HEK293 (cell line): ENCODE measurements around the gene PRKCA.

Experiments
- CTCF ChIA-PET: fragments of 350-600 bp; formaldehyde crosslinking; extraction: SDS; loops from one replicate; lab custom pipeline; 2021; ENCODE audit warnings: antibody characterized with exemption; lab: Yijun Ruan, JAX
- POLR2A ChIA-PET: fragments of 300-600 bp; formaldehyde crosslinking; extraction: SDS; loops from one replicate; lab custom pipeline; 2020; ENCODE audit warnings: antibody characterized with exemption, inconsistent platforms; lab: Yijun Ruan, JAX
- H3K27ac ChIP-seq: fragments of 200-500 bp; sonication (Bioruptor generic); 2 replicates; pipeline ENCODE4 v1.5.1; 2014; ENCODE audit warnings: low read depth, low read length, control low read depth, inconsistent platforms; ENCODE audit errors: extremely low read depth
- H3K36me3 ChIP-seq, 2 experiments: fragments of 200-500 bp in 1 of 2; sonication (Bioruptor generic) in 1 of 2; 1 replicate in 1 of 2; 2 replicates in 1 of 2; pipeline ENCODE4 v1.5.1; 2014 to 2017; ENCODE audit warnings: inconsistent platforms in 2 of 2, low read length in 2 of 2; ENCODE audit not compliant: control insufficient read depth in 2 of 2, insufficient read depth in 1 of 2
- H3K4me1 ChIP-seq: fragments of 200-500 bp; sonication (Bioruptor generic); 2 replicates; pipeline ENCODE4 v1.5.1; 2014; ENCODE audit warnings: mild to moderate bottlenecking, low read length, inconsistent platforms; ENCODE audit not compliant: control insufficient read depth, insufficient read depth
- H3K4me3 ChIP-seq: 2 replicates; pipeline ENCODE4 v1.5.1; 2011; ENCODE audit warnings: low read depth, mild to moderate bottlenecking, control low read depth, low read length, moderate library complexity
- H3K9me3 ChIP-seq: fragments of 200-500 bp; sonication (Bioruptor generic); 2 replicates; pipeline ENCODE4 v1.5.1; 2014; ENCODE audit warnings: low read depth, low read length, inconsistent platforms; ENCODE audit not compliant: control insufficient read depth, insufficient read depth
- KLF1 ChIP-seq: fragments of 450-650 bp; formaldehyde crosslinking; IDR thresholded peaks from 2 replicates; pipeline ENCODE4 v1.5.1; 2016; ENCODE audit warnings: missing biosample characterization, missing genetic modification characterization
- MYNN ChIP-seq: fragments of 450-650 bp; formaldehyde crosslinking; IDR thresholded peaks from 2 replicates; pipeline ENCODE4 v1.5.1; 2016; ENCODE audit warnings: missing biosample characterization, missing genetic modification characterization, borderline replicate concordance
- REST ChIP-seq: fragments of 450-650 bp; formaldehyde crosslinking; IDR thresholded peaks from 2 replicates; pipeline ENCODE4 v1.5.1; 2016; ENCODE audit warnings: missing biosample characterization, missing genetic modification characterization
- SP3 ChIP-seq: fragments of 450-650 bp; formaldehyde crosslinking; IDR thresholded peaks from 2 replicates; pipeline ENCODE4 v1.5.1; 2016; ENCODE audit warnings: missing biosample characterization, missing genetic modification characterization
- ZNF10 ChIP-seq: fragments of 450-650 bp; formaldehyde crosslinking; IDR thresholded peaks from 2 replicates; pipeline ENCODE4 v1.5.1; 2017; ENCODE audit warnings: missing biosample characterization, missing genetic modification characterization
- ZNF37A ChIP-seq: fragments of 450-650 bp; IDR thresholded peaks from 2 replicates; pipeline ENCODE4 v1.5.1; 2018; ENCODE audit warnings: missing biosample characterization, missing genetic modification characterization
- ZNF391 ChIP-seq: fragments of 450-650 bp; formaldehyde crosslinking; IDR thresholded peaks from 2 replicates; pipeline ENCODE4 v1.5.1; 2016; ENCODE audit warnings: low read depth, missing biosample characterization, missing genetic modification characterization, borderline replicate concordance
- ZNF394 ChIP-seq: fragments of 450-650 bp; formaldehyde crosslinking; IDR thresholded peaks from 2 replicates; pipeline ENCODE4 v1.5.1; 2016; ENCODE audit warnings: missing biosample characterization, missing genetic modification characterization, mild to moderate bottlenecking, moderate library complexity, borderline replicate concordance
- ZNF561 ChIP-seq: fragments of 450-650 bp; IDR thresholded peaks from 2 replicates; pipeline ENCODE4 v1.5.1; 2018; ENCODE audit warnings: missing biosample characterization, missing genetic modification characterization, borderline replicate concordance
- ZXDB ChIP-seq: fragments of 450-650 bp; formaldehyde crosslinking; IDR thresholded peaks from 2 replicates; pipeline ENCODE4 v1.5.1; 2016; ENCODE audit warnings: missing biosample characterization, missing genetic modification characterization
- TF ChIP-seq, protein P1 (sequence below): fragments of 450-650 bp; formaldehyde crosslinking; IDR thresholded peaks from 2 replicates; pipeline ENCODE4 v1.5.1; 2016; ENCODE audit warnings: missing biosample characterization, missing genetic modification characterization
- TF ChIP-seq, protein P2 (sequence below): fragments of 450-650 bp; formaldehyde crosslinking; IDR thresholded peaks from 2 replicates; pipeline ENCODE4 v1.5.1; 2017; ENCODE audit warnings: missing biosample characterization, missing genetic modification characterization
- TF ChIP-seq, protein P3 (sequence below): fragments of 450-650 bp; formaldehyde crosslinking; IDR thresholded peaks from 2 replicates; pipeline ENCODE4 v1.5.1; 2016; ENCODE audit warnings: missing biosample characterization, missing genetic modification characterization
- TF ChIP-seq, protein P4 (sequence below): fragments of 450-650 bp; formaldehyde crosslinking; IDR thresholded peaks from 2 replicates; pipeline ENCODE4 v1.5.1; 2017; ENCODE audit warnings: missing biosample characterization, mild to moderate bottlenecking, missing genetic modification characterization, moderate library complexity
- TF ChIP-seq, protein P5 (sequence below): fragments of 450-650 bp; formaldehyde crosslinking; IDR thresholded peaks from 2 replicates; pipeline ENCODE4 v1.5.1; 2016; ENCODE audit warnings: missing biosample characterization, missing genetic modification characterization

Gene PRKCA

GRCh38 chr17:66441101-66441661 is 138.8 kb downstream of the PRKCA start:
- 0 out of 2 replicates have a peak, but pooled peaks cover 6% of the 10 kb centered on the region for H3K4me1 ChIP-seq
- POLR2A ChIA-PET: interaction anchor here (0.6 kb wide), 1 partner anchor 170 kb away, joined by 3 read pairs; no protein-coding TSS in a partner anchor
- H3K4me3 ChIP-seq: no peak overlapping the region
- no peak for TF ChIP-seq ZNF10 (tag by site-specific recombination)
- TF ChIP-seq, protein P1, sequence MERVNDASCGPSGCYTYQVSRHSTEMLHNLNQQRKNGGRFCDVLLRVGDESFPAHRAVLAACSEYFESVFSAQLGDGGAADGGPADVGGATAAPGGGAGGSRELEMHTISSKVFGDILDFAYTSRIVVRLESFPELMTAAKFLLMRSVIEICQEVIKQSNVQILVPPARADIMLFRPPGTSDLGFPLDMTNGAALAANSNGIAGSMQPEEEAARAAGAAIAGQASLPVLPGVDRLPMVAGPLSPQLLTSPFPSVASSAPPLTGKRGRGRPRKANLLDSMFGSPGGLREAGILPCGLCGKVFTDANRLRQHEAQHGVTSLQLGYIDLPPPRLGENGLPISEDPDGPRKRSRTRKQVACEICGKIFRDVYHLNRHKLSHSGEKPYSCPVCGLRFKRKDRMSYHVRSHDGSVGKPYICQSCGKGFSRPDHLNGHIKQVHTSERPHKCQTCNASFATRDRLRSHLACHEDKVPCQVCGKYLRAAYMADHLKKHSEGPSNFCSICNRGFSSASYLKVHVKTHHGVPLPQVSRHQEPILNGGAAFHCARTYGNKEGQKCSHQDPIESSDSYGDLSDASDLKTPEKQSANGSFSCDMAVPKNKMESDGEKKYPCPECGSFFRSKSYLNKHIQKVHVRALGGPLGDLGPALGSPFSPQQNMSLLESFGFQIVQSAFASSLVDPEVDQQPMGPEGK: no peak
- TF ChIP-seq ZNF391: no peak
- no peak for TF ChIP-seq REST (tag by site-specific recombination)
- TF ChIP-seq ZNF37A (tag by site-specific recombination): no peak
- TF ChIP-seq, protein P2, sequence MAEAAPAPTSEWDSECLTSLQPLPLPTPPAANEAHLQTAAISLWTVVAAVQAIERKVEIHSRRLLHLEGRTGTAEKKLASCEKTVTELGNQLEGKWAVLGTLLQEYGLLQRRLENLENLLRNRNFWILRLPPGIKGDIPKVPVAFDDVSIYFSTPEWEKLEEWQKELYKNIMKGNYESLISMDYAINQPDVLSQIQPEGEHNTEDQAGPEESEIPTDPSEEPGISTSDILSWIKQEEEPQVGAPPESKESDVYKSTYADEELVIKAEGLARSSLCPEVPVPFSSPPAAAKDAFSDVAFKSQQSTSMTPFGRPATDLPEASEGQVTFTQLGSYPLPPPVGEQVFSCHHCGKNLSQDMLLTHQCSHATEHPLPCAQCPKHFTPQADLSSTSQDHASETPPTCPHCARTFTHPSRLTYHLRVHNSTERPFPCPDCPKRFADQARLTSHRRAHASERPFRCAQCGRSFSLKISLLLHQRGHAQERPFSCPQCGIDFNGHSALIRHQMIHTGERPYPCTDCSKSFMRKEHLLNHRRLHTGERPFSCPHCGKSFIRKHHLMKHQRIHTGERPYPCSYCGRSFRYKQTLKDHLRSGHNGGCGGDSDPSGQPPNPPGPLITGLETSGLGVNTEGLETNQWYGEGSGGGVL (tag by site-specific recombination): no peak
- 0 out of 2 replicates have a peak overlapping the region, but pooled peaks have one; percentile 9 for H3K27ac ChIP-seq
- no peaks in the 10 kb centered on the region for H3K9me3 ChIP-seq
- CTCF ChIA-PET: interaction anchor here (0.6 kb wide), 1 partner anchor 643 kb away, joined by 3 read pairs; no protein-coding TSS in a partner anchor
- no peaks in the 10 kb centered on the region for H3K36me3 ChIP-seq

GRCh38 chr17:66443166-66443565 is 140.8 kb downstream of the PRKCA start:
- no peak overlapping the region for H3K27ac ChIP-seq
- H3K4me1 ChIP-seq: 0 out of 2 replicates have a peak, but pooled peaks cover 6% of the 10 kb centered on the region
- no peaks in the 10 kb centered on the region for H3K9me3 ChIP-seq
- no peak overlapping the region for H3K4me3 ChIP-seq
- no peaks in the 10 kb centered on the region for H3K36me3 ChIP-seq
- POLR2A ChIA-PET: no interaction called here
- CTCF ChIA-PET: no interaction called here
- no peak for TF ChIP-seq KLF1 (tag by site-specific recombination)
- no peak for TF ChIP-seq SP3 (tag by site-specific recombination)
- TF ChIP-seq, protein P3, sequence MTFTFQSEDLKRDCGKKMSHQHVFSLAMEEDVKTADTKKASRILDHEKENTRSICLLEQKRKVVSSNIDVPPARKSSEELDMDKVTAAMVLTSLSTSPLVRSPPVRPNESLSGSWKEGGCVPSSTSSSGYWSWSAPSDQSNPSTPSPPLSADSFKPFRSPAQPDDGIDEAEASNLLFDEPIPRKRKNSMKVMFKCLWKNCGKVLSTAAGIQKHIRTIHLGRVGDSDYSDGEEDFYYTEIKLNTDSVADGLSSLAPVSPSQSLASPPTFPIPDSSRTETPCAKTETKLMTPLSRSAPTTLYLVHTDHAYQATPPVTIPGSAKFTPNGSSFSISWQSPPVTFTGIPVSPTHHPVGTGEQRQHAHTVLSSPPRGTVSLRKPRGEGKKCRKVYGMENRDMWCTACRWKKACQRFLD (tag by site-specific recombination): no peak
- TF ChIP-seq ZNF561 (tag by site-specific recombination): no peak
- TF ChIP-seq, protein P4, sequence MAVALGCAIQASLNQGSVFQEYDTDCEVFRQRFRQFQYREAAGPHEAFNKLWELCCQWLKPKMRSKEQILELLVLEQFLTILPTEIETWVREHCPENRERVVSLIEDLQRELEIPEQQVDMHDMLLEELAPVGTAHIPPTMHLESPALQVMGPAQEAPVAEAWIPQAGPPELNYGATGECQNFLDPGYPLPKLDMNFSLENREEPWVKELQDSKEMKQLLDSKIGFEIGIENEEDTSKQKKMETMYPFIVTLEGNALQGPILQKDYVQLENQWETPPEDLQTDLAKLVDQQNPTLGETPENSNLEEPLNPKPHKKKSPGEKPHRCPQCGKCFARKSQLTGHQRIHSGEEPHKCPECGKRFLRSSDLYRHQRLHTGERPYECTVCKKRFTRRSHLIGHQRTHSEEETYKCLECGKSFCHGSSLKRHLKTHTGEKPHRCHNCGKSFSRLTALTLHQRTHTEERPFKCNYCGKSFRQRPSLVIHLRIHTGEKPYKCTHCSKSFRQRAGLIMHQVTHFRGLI (tag by site-specific recombination): no peak
- TF ChIP-seq ZXDB (tag by site-specific recombination): no peak
- no peak for TF ChIP-seq ZNF394 (tag by site-specific recombination)
- no peak for TF ChIP-seq MYNN (tag by site-specific recombination)
- TF ChIP-seq, protein P5, sequence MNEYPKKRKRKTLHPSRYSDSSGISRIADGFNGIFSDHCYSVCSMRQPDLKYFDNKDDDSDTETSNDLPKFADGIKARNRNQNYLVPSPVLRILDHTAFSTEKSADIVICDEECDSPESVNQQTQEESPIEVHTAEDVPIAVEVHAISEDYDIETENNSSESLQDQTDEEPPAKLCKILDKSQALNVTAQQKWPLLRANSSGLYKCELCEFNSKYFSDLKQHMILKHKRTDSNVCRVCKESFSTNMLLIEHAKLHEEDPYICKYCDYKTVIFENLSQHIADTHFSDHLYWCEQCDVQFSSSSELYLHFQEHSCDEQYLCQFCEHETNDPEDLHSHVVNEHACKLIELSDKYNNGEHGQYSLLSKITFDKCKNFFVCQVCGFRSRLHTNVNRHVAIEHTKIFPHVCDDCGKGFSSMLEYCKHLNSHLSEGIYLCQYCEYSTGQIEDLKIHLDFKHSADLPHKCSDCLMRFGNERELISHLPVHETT (tag by site-specific recombination): no peak
- TF ChIP-seq REST (tag by site-specific recombination): no peak
